K562 (cell line): ENCODE results near the gene SLC6A13.

Experiments
- EZH2 ChIP-seq: IDR thresholded peaks from 2 replicates; pipeline ENCODE4 v1.6.1; 2012; ENCODE audit warnings: low read depth, mild to moderate bottlenecking, inconsistent platforms, low read length, borderline replicate concordance
- SIN3A ChIP-seq, 2 experiments: fragments of 150-350 bp in 1 of 2; IDR thresholded peaks; 2 replicates each; pipeline ENCODE4 v1.6.1; 2011 to 2016; ENCODE audit warnings: borderline replicate concordance in 2 of 2, low read depth in 2 of 2, low read length in 2 of 2, mild to moderate bottlenecking in 2 of 2, moderate library complexity in 2 of 2; ENCODE audit not compliant: control insufficient read depth in 1 of 2

GRCh38 chr12:232731-233614 lies 29.7 kb downstream of the SLC6A13 start:
- no peak for TF ChIP-seq EZH2
- TF ChIP-seq SIN3A (IDR thresholded peaks at IDR 0.05; ENCODE audit: borderline replicate concordance in 2 of 2, control insufficient read depth in 1 of 2, low read depth in 2 of 2, low read length in 2 of 2), result no peak
